A549 treated with AZD9567 at 1 μM for 4 hours (cell line): ENCODE measurements around the gene DRC7. TPM values are rescaled to one million over a fixed set of nuclear protein-coding genes. Genes with fewer than 3 reads are reported as not detected.

ENCODE experiments used
- total RNA-seq: library from RNA; stranded (reverse); fragments of 200-300 nt; extraction: Qiagen RNA extraction; gene quantifications from 5 replicates; pipeline ENCODE4 v1.2.3, GENCODE V29; 2022; ENCODE audit not compliant: insufficient read depth

DRC7 gene
- 0.07 to 0.12 TPM (median 0.10 TPM) in 4 of 5 replicates, not detected in the other for total RNA-seq

GRCh38 chr16:57694725-57695679 lies at the start of gene DRC7:
Gene DRC7 (plus strand): TSS chr16:57694806. CDS start chr16:57697950, 3,144 bp downstream.

GRCh38 chr16:57668263-57668571 lies 26.4 kb upstream of the DRC7 start, which contains the start of gene ADGRG3:
Gene ADGRG3 (plus strand): TSS chr16:57668306. CDS start chr16:57668348, 42 bp downstream.

GRCh38 chr16:57735755-57736418 lies 41.3 kb downstream of the DRC7 start, which contains the start of gene KATNB1:
Gene KATNB1 (plus strand): TSS chr16:57735770. CDS start chr16:57737244, 1,474 bp downstream.

Other genes starting within 250 kb of the DRC7 start
- gene CIAPIN1, start 247.4 kb upstream of the DRC7 start, total RNA-seq = 71.9 to 141 TPM (median 75.6 TPM) in 5 replicates
- 44.3 to 53.5 TPM (median 52.4 TPM) in 5 replicates for gene COQ9, start 247.3 kb upstream of the DRC7 start, total RNA-seq
- 107 to 180 TPM (median 110 TPM) in 5 replicates for gene POLR2C, start 232.1 kb upstream of the DRC7 start, total RNA-seq
- gene DOK4, start 208.3 kb upstream of the DRC7 start, total RNA-seq = 22.9 to 33.3 TPM (median 32.2 TPM) in 5 replicates
- 6.3 to 7.0 TPM (median 6.9 TPM) in 4 of 5 replicates, not detected in the other for gene CCDC102A, start 158.2 kb upstream of the DRC7 start, total RNA-seq
- gene ADGRG5, start 152.2 kb upstream of the DRC7 start, total RNA-seq = 0.02 to 0.03 TPM in 2 of 5 replicates, not detected in the others
- 127 to 176 TPM (median 155 TPM) in 5 replicates for gene ADGRG1, start 66.2 kb upstream of the DRC7 start, total RNA-seq
- 0.40 to 0.71 TPM (median 0.54 TPM) in 5 replicates for gene ADGRG3, start 26.5 kb upstream of the DRC7 start, total RNA-seq
- 15.6 to 22.6 TPM (median 21.3 TPM) in 5 replicates for gene KATNB1, start 41.0 kb downstream of the DRC7 start, total RNA-seq
- gene KIFC3, start 107.7 kb downstream of the DRC7 start, total RNA-seq = 92.5 to 142 TPM (median 136 TPM) in 5 replicates